Measurements from ENCODE around the gene TRAF2. TPM values are rescaled to one million over a fixed set of nuclear protein-coding genes. Genes with fewer than 3 reads are reported as not detected.

Gene TRAF2
- total and polyA plus RNA-seq, 2 of the 4 experiments (the other 2 are of a cell fraction): 6.6 to 12.0 TPM

DNA sequence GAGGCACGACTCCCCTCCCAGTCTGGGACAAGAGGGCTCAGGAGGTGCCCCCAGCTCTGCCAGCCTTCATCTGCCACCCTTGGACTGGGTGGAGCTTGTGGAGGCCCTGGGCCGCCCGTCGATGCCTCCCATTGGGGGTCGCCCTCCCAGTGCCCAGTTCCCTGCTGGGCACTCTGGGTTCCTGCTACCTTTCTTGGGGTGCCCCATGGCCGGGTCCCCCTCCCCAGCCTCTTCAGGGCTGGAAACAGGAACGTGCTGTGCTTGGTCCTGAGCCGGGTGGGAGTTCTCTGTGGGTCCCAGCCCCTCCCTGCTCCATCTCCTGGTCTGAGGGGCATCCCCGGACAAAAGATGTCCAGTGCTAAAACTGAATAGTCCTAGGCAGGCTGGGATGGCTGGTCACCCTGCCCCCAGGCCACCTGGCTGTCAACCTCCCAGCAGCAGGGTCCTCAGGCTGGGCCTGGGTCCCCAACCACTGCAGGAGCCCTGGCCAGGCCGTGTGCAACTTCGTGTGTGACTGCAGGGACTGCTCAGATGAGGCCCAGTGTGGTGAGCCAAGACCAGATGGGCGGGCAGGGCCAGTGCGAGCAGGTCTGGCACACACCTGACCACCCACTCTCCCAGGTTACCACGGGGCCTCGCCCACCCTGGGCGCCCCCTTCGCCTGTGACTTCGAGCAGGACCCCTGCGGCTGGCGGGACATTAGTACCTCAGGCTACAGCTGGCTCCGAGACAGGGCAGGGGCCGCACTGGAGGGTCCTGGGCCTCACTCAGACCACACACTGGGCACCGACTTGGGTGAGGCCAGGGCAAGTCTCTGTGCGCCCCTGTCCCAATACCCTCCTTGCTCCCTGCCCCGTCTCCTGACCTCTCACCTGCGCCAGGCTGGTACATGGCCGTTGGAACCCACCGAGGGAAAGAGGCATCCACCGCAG lies 33.4 kb upstream of the TRAF2 start:
- no peaks in the 10 kb centered on the region for H3K27me3 ChIP-seq (ENCODE audit: control insufficient read depth, insufficient read depth, low read length)
- H3K36me3 ChIP-seq (ENCODE audit: control insufficient read depth, insufficient read depth, low read length): peaks cover 14% of the 10 kb centered on the region; the same call in 1 of the 2 replicates
- no peak overlapping the region for H3K4me2 ChIP-seq (ENCODE audit: low read depth, low read length)
- 92% methylated on average over 21 of the region's 29 CpGs; no CpG with 5 or more reads in 1 of the 2 experiments for WGBS, 2 experiments (ENCODE audit: extremely low coverage in 2 of 2, insufficient read length in 1 of 2)
- DNase-seq: no peak
- TF ChIP-seq RAD21 (IDR thresholded peaks at IDR 0.05; ENCODE audit: low read length) (no peak), CHD1 (IDR thresholded peaks at IDR 0.05; ENCODE audit: low read depth, low read length) (no peak), BHLHE40 (IDR thresholded peaks at IDR 0.05; ENCODE audit: low read depth, low read length) (no peak), RCOR1 (IDR thresholded peaks at IDR 0.05; ENCODE audit: insufficient replicate concordance, low read length) (no peak), CTCF (conservative IDR thresholded peaks at IDR 0.05; ENCODE audit: low read depth, low read length) (no peak), NFE2L2 (IDR thresholded peaks at IDR 0.05; ENCODE audit: low read depth, low read length) (no peak), SMC3 (IDR thresholded peaks at IDR 0.05; ENCODE audit: low read depth, low read length) (no peak), MXI1 (IDR thresholded peaks at IDR 0.05; ENCODE audit: borderline replicate concordance, low read depth, low read length) (no peak)
- TF ChIP-seq, protein P1, sequence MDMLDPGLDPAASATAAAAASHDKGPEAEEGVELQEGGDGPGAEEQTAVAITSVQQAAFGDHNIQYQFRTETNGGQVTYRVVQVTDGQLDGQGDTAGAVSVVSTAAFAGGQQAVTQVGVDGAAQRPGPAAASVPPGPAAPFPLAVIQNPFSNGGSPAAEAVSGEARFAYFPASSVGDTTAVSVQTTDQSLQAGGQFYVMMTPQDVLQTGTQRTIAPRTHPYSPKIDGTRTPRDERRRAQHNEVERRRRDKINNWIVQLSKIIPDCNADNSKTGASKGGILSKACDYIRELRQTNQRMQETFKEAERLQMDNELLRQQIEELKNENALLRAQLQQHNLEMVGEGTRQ (IDR thresholded peaks at IDR 0.05; ENCODE audit: low read depth, low read length): no peak
- no TSS peak for BruUV-seq (replicated peaks)
- intact Hi-C loops (cut with micrococcal nuclease): no loop called here
- no peak overlapping the region for H2AFZ ChIP-seq (replicated peaks; ENCODE audit: low read length, poor library complexity)
- no peak overlapping the region for H2BK20ac ChIP-seq (ENCODE audit: low read depth, low read length)
- dilution Hi-C loops (cut with HindIII; ENCODE audit: low sequenced_read_pairs, unreplicated experiment): no loop called here
- no peak for ATAC-seq (ENCODE audit: low read depth)
- H3K18ac ChIP-seq (ENCODE audit: low read depth, low read length): no peak overlapping the region
- ChIA-PET POLR2A (ENCODE audit: unreplicated experiment) (interaction anchor here (0.5 kb wide), 1 partner anchor 113 kb away, joined by 3 read pairs; no protein-coding TSS in a partner anchor), CTCF (no interaction called here)
- H2BK15ac ChIP-seq (ENCODE audit: low read depth, low read length): no peak overlapping the region
- in situ Hi-C loops (cut with MboI; ENCODE audit: low sequenced_read_pairs): no loop called here
- H3K4ac ChIP-seq (ENCODE audit: low read depth, low read length): no peak overlapping the region
- no peak overlapping the region for H3K4me3 ChIP-seq (ENCODE audit: insufficient read depth, low read depth, low read length)
- H4K20me1 ChIP-seq (ENCODE audit: insufficient read depth, low read length): peaks cover 12% of the 10 kb centered on the region
- no peak overlapping the region for H4K8ac ChIP-seq (ENCODE audit: low read depth in 2 of 2, low read length in 2 of 2)
- no peak overlapping the region for H2AK5ac ChIP-seq (ENCODE audit: low read depth, low read length)
- H3K9ac ChIP-seq (ENCODE audit: low read depth, low read length): no peak overlapping the region
- no peak overlapping the region for H3K27ac ChIP-seq (ENCODE audit: insufficient read depth, low read length)
- H4K5ac ChIP-seq (ENCODE audit: low read depth, low read length): no peak overlapping the region
- H3K23ac ChIP-seq (ENCODE audit: low read depth, low read length): no peak overlapping the region
- peaks cover 9 to 20% of the 10 kb centered on the region in 2 experiments; a peak in 2 of 4 replicates for H3K79me1 ChIP-seq (ENCODE audit: low read depth in 1 of 2, low read length in 2 of 2)
- peak overlapping the region; percentile 72 for H2AK9ac ChIP-seq (replicated peaks; ENCODE audit: low read depth, low read length, poor library complexity)
- H4K91ac ChIP-seq (ENCODE audit: insufficient read depth, low read depth, low read length): no peak overlapping the region
- peaks cover 7% of the 10 kb centered on the region for H3K4me1 ChIP-seq (ENCODE audit: control insufficient read depth, insufficient read depth, low read length)
- H3K9me3 ChIP-seq (ENCODE audit: control insufficient read depth, insufficient read depth, low read length): no peaks in the 10 kb centered on the region
- H2BK5ac ChIP-seq (ENCODE audit: low read depth, low read length, poor library complexity, severe bottlenecking): no peak overlapping the region
- H3K14ac ChIP-seq (replicated peaks; ENCODE audit: low read depth, low read length): no peak overlapping the region
- no peak overlapping the region for H2BK120ac ChIP-seq (ENCODE audit: low read depth, low read length)
- H3K9me1 ChIP-seq (ENCODE audit: insufficient read depth, low read length): no peaks in the 10 kb centered on the region
- H3K56ac ChIP-seq (ENCODE audit: extremely low read depth, insufficient read depth, low read length): no peak overlapping the region
